Right lobe of liver (tissue), 6 donors: ENCODE measurements around the gene YKT6. TPM values are rescaled to one million over a fixed set of nuclear protein-coding genes. Genes with fewer than 3 reads are reported as not detected.

Source experiments
- ATAC-seq, 4 donors: fragments of 200-7000 bp; cut with Tn5 transposase; one replicate each; pipeline ENCODE4 v1.9.1; 2020; ENCODE audit warnings: mild to moderate bottlenecking in 4 of 4, moderate library complexity in 4 of 4
- DNase-seq, 3 donors: peaks; one replicate each; pipeline ENCODE4 v3.0.0-alpha.2; 2020
- H3K27ac ChIP-seq, 3 donors: fragments of 200-600 bp; one replicate each; pipeline ENCODE4 v1.8.0; 2022
- H3K27me3 ChIP-seq, 2 donors: fragments of 200-600 bp; one replicate each; pipeline ENCODE4 v1.8.0; 2022
- H3K36me3 ChIP-seq, 4 donors: fragments of 200-600 bp; sonication (generic) in 1 of 4; one replicate each; pipeline versions ENCODE4 v1.5.1 to v1.8.0; 2017 to 2022; ENCODE audit warnings: control low read depth in 1 of 4
- H3K4me1 ChIP-seq, 4 donors: fragments of 200-600 bp; sonication (generic) in 1 of 4; one replicate each; pipeline versions ENCODE4 v1.5.1 to v1.8.0; 2017 to 2022; ENCODE audit warnings: control low read depth in 1 of 4
- H3K4me3 ChIP-seq, 3 donors: fragments of 200-600 bp; one replicate each; pipeline ENCODE4 v1.8.0; 2022
- H3K9me3 ChIP-seq, 4 donors: fragments of 200-600 bp; sonication (generic) in 1 of 4; one replicate each; pipeline versions ENCODE4 v1.5.1 to v1.8.0; 2017 to 2022; ENCODE audit warnings: control low read depth in 1 of 4
- POLR2A ChIP-seq: fragments of 450-650 bp; IDR thresholded peaks from one replicate; pipeline ENCODE4 v1.6.1; 2017; ENCODE audit warnings: antibody characterized with exemption, mild to moderate bottlenecking
- WGBS: methylation state at CpG from one replicate; pipeline ENCODE4 v1.1.6; 2018; ENCODE audit warnings: low coverage, low lambda C conversion rate; ENCODE audit not compliant: insufficient coverage; ENCODE audit errors: missing lambda C conversion rate; 5-methylcytosine and 5-hydroxymethylcytosine counted together
- intact Hi-C, 2 donors: fragments of 100-400 bp; cut with DNase I; formaldehyde crosslinking; loops; one replicate each; pipeline versions ENCODE4 v1.11.2 to v1.14.1; 2022
- total RNA-seq, 6 experiments: library from RNA; depleted of rRNA in 2 of 6; stranded (reverse); fragments of >200 nt in 2 of 6; fragmentation: NEBNext Ultra II Directional in 3 of 6; extraction: Animal tissue kit (Norgen Biotek cat#: 25700) in 3 of 6; gene quantifications; one replicate each; pipeline versions ENCODE4 v1.1.0 to v1.2.4, GENCODE V29; 2016 to 2023
- TF ChIP-seq, protein P1 (sequence below), 4 donors: fragments of 200-600 bp in 3 of 4; fragments of 450-650 bp in 1 of 4; IDR thresholded peaks; one replicate each; pipeline versions ENCODE4 v1.5.1 to v1.8.0; 2016 to 2022; ENCODE audit warnings: antibody characterized with exemption in 4 of 4, mild to moderate bottlenecking in 2 of 4
- donor health status: DM: no; HTN: yes; CAD: no.
- donor health status: DM: no; HTN: no; CAD: no.
- donor health status: DM: no; HTN: no; CAD: no.
- donor health status: DM: no; HTN: yes; CAD: no.
- donor health status: DM: no; HTN: yes; CAD: no.

Gene YKT6
- total RNA-seq, 6 experiments from 2014 or later: 15.0 to 23.8 (median 19.2) TPM

DNA sequence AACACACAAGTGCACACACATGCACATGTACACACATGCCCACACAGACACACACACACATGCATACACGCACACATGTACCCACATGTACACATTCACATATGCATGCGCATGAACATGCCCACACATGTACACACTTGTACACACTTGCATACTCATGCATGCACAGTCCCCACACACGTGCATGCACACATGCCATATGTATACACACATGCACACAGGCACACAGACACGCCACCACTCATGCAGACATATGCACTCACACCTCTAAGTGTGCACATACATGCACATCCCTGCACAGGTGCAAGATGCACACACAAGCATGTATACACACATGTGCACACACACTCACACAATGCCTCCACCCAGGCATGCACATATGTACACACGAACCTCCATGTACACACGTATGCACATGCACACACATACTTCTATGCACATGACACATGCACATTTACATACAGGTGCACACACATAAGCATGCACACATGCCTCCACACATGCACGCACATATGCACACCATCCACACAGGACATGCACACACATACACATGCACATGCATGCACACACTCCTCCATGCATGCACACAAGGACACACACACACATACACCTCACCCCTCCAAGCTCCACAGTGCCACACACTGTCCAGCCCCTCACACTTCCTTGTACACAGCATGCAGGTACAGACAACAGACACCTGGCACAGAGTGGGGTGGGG lies 45.8 kb downstream of the YKT6 start:
- DNase-seq (no peak), ATAC-seq (no peak)
- intact Hi-C loops: loop anchor here in 1 of 2 donors (5.0 kb wide), 1 partner anchor 231 kb away; no protein-coding TSS in a partner anchor
- H3K27ac ChIP-seq: no peak overlapping the region
- WGBS: 87% methylated on average over 3 of the region's 7 CpGs
- no peak overlapping the region for H3K4me3 ChIP-seq
- no peaks in the 10 kb centered on the region for H3K9me3 ChIP-seq
- H3K27me3 ChIP-seq: no peaks in the 10 kb centered on the region
- H3K36me3 ChIP-seq: no peaks in the 10 kb centered on the region
- no peaks in the 10 kb centered on the region for H3K4me1 ChIP-seq
- TF ChIP-seq, protein P1, sequence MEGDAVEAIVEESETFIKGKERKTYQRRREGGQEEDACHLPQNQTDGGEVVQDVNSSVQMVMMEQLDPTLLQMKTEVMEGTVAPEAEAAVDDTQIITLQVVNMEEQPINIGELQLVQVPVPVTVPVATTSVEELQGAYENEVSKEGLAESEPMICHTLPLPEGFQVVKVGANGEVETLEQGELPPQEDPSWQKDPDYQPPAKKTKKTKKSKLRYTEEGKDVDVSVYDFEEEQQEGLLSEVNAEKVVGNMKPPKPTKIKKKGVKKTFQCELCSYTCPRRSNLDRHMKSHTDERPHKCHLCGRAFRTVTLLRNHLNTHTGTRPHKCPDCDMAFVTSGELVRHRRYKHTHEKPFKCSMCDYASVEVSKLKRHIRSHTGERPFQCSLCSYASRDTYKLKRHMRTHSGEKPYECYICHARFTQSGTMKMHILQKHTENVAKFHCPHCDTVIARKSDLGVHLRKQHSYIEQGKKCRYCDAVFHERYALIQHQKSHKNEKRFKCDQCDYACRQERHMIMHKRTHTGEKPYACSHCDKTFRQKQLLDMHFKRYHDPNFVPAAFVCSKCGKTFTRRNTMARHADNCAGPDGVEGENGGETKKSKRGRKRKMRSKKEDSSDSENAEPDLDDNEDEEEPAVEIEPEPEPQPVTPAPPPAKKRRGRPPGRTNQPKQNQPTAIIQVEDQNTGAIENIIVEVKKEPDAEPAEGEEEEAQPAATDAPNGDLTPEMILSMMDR (IDR thresholded peaks at IDR 0.05): no peak
- no peak for TF ChIP-seq POLR2A

DNA sequence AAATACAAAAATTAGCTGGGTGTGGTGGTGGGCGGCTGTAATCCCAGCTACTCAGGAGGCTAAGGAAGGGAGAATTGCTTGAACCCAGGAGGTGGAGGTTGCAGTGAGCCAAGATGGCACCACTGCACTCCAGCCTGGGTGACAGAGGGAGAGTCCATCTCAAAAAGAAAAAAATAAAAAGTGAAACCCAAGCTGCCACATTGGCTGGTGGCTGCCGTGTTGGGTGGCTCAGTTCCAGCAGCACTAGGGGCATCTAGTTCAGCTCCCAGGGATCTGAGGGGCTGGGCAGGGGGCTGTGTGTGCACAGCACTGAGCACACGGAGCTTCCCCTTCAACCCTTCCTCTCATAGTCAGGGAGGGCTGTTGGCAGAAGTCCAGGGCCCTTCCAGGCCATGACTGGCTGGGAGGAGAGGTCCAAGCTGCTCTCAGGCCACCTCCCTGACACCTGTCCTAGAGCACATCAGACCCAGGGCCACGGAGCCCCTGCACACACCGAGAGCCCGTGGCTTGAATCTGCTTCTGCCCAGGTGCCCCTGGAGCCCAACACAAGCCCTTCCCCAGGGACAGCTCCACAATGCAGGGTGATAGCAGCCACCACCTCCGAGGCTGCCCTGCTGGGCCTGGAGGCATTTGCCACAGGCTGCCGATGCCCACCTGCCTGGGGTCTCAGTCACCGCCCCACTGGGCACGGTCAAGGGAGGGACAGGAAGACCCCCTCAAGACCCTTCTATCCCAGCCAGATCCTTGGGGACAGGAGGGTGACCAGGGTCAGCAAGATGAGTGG lies 47.3 kb downstream of the YKT6 start:
- no peaks in the 10 kb centered on the region for H3K4me1 ChIP-seq
- ATAC-seq: no peak
- 60% methylated on average over 1 of the region's 10 CpGs for WGBS
- H3K27ac ChIP-seq: no peak overlapping the region
- no peak for TF ChIP-seq POLR2A
- TF ChIP-seq, protein P1 (IDR thresholded peaks at IDR 0.05): no peak
- no peaks in the 10 kb centered on the region for H3K9me3 ChIP-seq
- intact Hi-C loops: loop anchor here in 1 of 2 donors (5.0 kb wide), 1 partner anchor 229 kb away; no protein-coding TSS in a partner anchor
- H3K4me3 ChIP-seq: no peak overlapping the region
- H3K36me3 ChIP-seq: no peaks in the 10 kb centered on the region
- H3K27me3 ChIP-seq: no peaks in the 10 kb centered on the region
- no peak for DNase-seq

DNA sequence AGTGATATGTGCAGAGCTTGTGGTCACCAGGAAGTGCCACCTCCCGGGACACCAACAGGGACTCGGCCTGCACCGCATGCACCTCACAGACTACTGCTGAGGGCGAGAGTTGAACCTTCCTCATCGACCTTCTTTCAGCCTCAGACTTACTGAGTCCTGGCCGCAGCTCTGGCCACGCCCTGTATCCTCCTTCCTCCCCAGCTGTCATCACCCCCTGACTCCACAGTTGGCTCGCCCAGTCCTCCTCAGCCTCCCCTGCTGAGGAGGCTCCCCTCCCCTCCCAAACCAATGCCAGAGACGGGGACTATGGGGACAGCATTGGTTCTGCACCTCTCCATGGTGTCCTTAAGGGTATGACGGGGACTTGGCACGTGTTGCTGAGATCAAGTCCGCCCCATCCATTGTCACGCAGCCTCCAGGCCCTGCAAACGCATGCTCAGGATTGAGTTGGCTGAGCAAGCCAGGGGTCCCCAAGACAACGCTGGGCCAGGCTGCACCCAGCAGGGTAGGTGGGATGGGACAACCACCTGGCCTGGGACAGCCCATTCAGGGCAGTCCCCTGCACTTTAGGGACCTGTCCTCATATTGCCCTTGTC lies 49.0 kb downstream of the YKT6 start:
- DNase-seq (no peak), ATAC-seq (no peak)
- no peaks in the 10 kb centered on the region for H3K4me1 ChIP-seq
- no peak for TF ChIP-seq POLR2A
- TF ChIP-seq, protein P1 (IDR thresholded peaks at IDR 0.05): no peak
- no peaks in the 10 kb centered on the region for H3K36me3 ChIP-seq
- 96% methylated on average over 5 of the region's 15 CpGs for WGBS
- H3K9me3 ChIP-seq: no peaks in the 10 kb centered on the region
- intact Hi-C loops: loop anchor here in 1 of 2 donors (5.0 kb wide), 1 partner anchor 228 kb away; no protein-coding TSS in a partner anchor
- no peak overlapping the region for H3K27ac ChIP-seq
- no peak overlapping the region for H3K4me3 ChIP-seq
- H3K27me3 ChIP-seq: no peaks in the 10 kb centered on the region

- no peaks in the 10 kb centered on the region for H3K9me3 ChIP-seq
- TF ChIP-seq POLR2A: no peak
- TF ChIP-seq, protein P1 (IDR thresholded peaks at IDR 0.05): no peak
- intact Hi-C loops: no loop called here
- 89% methylated on average over 5 of the region's 10 CpGs for WGBS
- ATAC-seq (no peak), DNase-seq (no peak)
- H3K4me3 ChIP-seq: no peak overlapping the region
- no peak overlapping the region for H3K27ac ChIP-seq
- no peaks in the 10 kb centered on the region for H3K36me3 ChIP-seq
- no peaks in the 10 kb centered on the region for H3K27me3 ChIP-seq
- no peaks in the 10 kb centered on the region for H3K4me1 ChIP-seq
Measured at GRCh38 chr7:44251269-44251668, 50.5 kb downstream of the YKT6 start.
